Measurements from ENCODE around the gene LARGE1.

LARGE1 gene

GRCh38 chr22:33600595-33600994, 319.7 kb downstream of the LARGE1 start:
- no peak for DNase-seq

GRCh38 chr22:33600113-33600512, 320.2 kb downstream of the LARGE1 start:
- DNase-seq, result no peak

- no peak for DNase-seq
Observed at GRCh38 chr22:33599596-33599995, 320.7 kb downstream of the LARGE1 start.

GRCh38 chr22:33598821-33599220, 321.5 kb downstream of the LARGE1 start:
- DNase-seq, result no peak

- DNase-seq, result no peak
Observed at GRCh38 chr22:33597274-33597985, 322.8 kb downstream of the LARGE1 start.

GRCh38 chr22:33593818-33594217, 326.5 kb downstream of the LARGE1 start:
- DNase-seq, result no peak

- no peak for DNase-seq
Observed at GRCh38 chr22:33591946-33592345, 328.3 kb downstream of the LARGE1 start.

GRCh38 chr22:33589297-33589696, 331.0 kb downstream of the LARGE1 start:
- DNase-seq, result no peak

GRCh38 chr22:33588860-33589259, 331.4 kb downstream of the LARGE1 start:
- DNase-seq, result no peak

- DNase-seq, result peak in 10 of 56 donors; percentile 1 to 17 (median 6)
Observed at GRCh38 chr22:33584152-33584551, 336.1 kb downstream of the LARGE1 start.

- DNase-seq, result peak in 1 of 56 donors; percentile 2
Observed at GRCh38 chr22:33582822-33583400, 337.4 kb downstream of the LARGE1 start.

- DNase-seq, result no peak
Observed at GRCh38 chr22:33580310-33580709, 340.0 kb downstream of the LARGE1 start.

GRCh38 chr22:33579448-33580093, 340.7 kb downstream of the LARGE1 start:
- peak in 40 of 56 donors; percentile 1 to 62 (median 16) for DNase-seq

GRCh38 chr22:33578752-33579151, 341.5 kb downstream of the LARGE1 start:
- DNase-seq, result no peak

GRCh38 chr22:33577862-33578411, 342.3 kb downstream of the LARGE1 start:
- no peak for DNase-seq

GRCh38 chr22:33576205-33576604, 344.1 kb downstream of the LARGE1 start:
- DNase-seq, result no peak

GRCh38 chr22:33575771-33576170, 344.5 kb downstream of the LARGE1 start:
- no peak for DNase-seq

GRCh38 chr22:33575041-33575440, 345.2 kb downstream of the LARGE1 start:
- DNase-seq, result no peak

GRCh38 chr22:33573479-33573878, 346.8 kb downstream of the LARGE1 start:
- no peak for DNase-seq

- no peak for DNase-seq
Observed at GRCh38 chr22:33572086-33572485, 348.2 kb downstream of the LARGE1 start.

GRCh38 chr22:33570110-33570509, 350.2 kb downstream of the LARGE1 start:
- no peak for DNase-seq

- no peak for DNase-seq
Observed at GRCh38 chr22:33569559-33569958, 350.7 kb downstream of the LARGE1 start.

All from nucleus accumbens (tissue), 56 donors.